HepG2 (cell line): ENCODE results near the gene KLHL21. TPM values are rescaled to one million over a fixed set of nuclear protein-coding genes. Genes with fewer than 3 reads are reported as not detected.

Experiments used
- MIER2 ChIP-seq: IDR thresholded peaks from 2 replicates; pipeline ENCODE4 v1.6.1; 2016; ENCODE audit warnings: missing biosample characterization, missing genetic modification reagents
- MZF1 ChIP-seq: sonication (generic); formaldehyde crosslinking; IDR thresholded peaks from 2 replicates; pipeline ENCODE4 v1.8.1; 2023; ENCODE audit warnings: mild to moderate bottlenecking, missing genetic modification reagents, borderline replicate concordance
- NFRKB ChIP-seq: fragments of 450-650 bp; IDR thresholded peaks from 2 replicates; pipeline ENCODE4 v1.6.1; 2017
- PRPF4 ChIP-seq: fragments of 200-400 bp; formaldehyde crosslinking; IDR thresholded peaks from 2 replicates; pipeline ENCODE4 v1.6.1; 2016; ENCODE audit warnings: low read length, low read depth; ENCODE audit not compliant: poor library complexity, severe bottlenecking
- RARA ChIP-seq: IDR thresholded peaks from 2 replicates; pipeline ENCODE4 v1.6.1; 2016; ENCODE audit warnings: missing genetic modification reagents, missing compliant biosample characterization
- ZNF121 ChIP-seq: sonication (generic); formaldehyde crosslinking; IDR thresholded peaks from 2 replicates; pipeline ENCODE4 v1.5.0; 2020; ENCODE audit warnings: mild to moderate bottlenecking, missing genetic modification reagents
- ZNF333 ChIP-seq: sonication (generic); formaldehyde crosslinking; IDR thresholded peaks from 2 replicates; pipeline ENCODE4 v1.4.0; 2020; ENCODE audit warnings: mild to moderate bottlenecking, missing genetic modification reagents, borderline replicate concordance
- ZNF484 ChIP-seq: sonication (generic); formaldehyde crosslinking; IDR thresholded peaks from 2 replicates; pipeline ENCODE4 v1.5.1; 2020; ENCODE audit warnings: mild to moderate bottlenecking, low read depth, missing genetic modification reagents, borderline replicate concordance
- ZNF513 ChIP-seq: sonication (generic); formaldehyde crosslinking; conservative IDR thresholded peaks from 2 replicates; pipeline ENCODE4 v1.5.0; 2020; ENCODE audit warnings: missing genetic modification reagents
- ZNF639 ChIP-seq: conservative IDR thresholded peaks from 2 replicates; pipeline ENCODE4 v1.6.1; 2018; ENCODE audit warnings: missing genetic modification reagents
- ZNF737 ChIP-seq: sonication (generic); formaldehyde crosslinking; IDR thresholded peaks from 2 replicates; pipeline ENCODE4 v1.5.0; 2020; ENCODE audit warnings: missing genetic modification reagents, mild to moderate bottlenecking, borderline replicate concordance
- ZNF749 ChIP-seq: sonication (generic); formaldehyde crosslinking; IDR thresholded peaks from 2 replicates; pipeline ENCODE4 v1.8.0; 2022; ENCODE audit warnings: mild to moderate bottlenecking, missing genetic modification reagents, moderate library complexity, borderline replicate concordance
- polyA plus RNA-seq, 8 experiments: library from polyadenylated mRNA; depleted of rRNA in 3 of 8; stranded (reverse) in 7 of 8; unstranded in 1 of 8; fragments of >200 nt; fragmentation: Illumina TruSeq in 4 of 8; extraction: Trizol in 4 of 8; gene quantifications; 2 replicates each; pipeline versions ENCODE4 v1.2.1 to v1.2.3, GENCODE V29; 2011 to 2016; ENCODE audit warnings: low read depth in 4 of 8, missing spikeins in 1 of 8, mixed read lengths in 1 of 8; ENCODE audit not compliant: insufficient read depth in 1 of 8
- total RNA-seq, 5 experiments: library from RNA; depleted of rRNA; stranded (reverse); fragments of >200 nt; fragmentation: Illumina TruSeq; extraction: Trizol; gene quantifications; 2 replicates each; pipeline ENCODE4 v1.2.3, GENCODE V29; 2016; ENCODE audit warnings: low read depth in 1 of 5
- TF ChIP-seq, protein P1 (sequence below): sonication (generic); formaldehyde crosslinking; IDR thresholded peaks from 2 replicates; pipeline ENCODE4 v1.8.0; 2022; ENCODE audit warnings: missing genetic modification reagents, mild to moderate bottlenecking, borderline replicate concordance
- TF ChIP-seq, protein P2 (sequence below): sonication (generic); formaldehyde crosslinking; IDR thresholded peaks from 2 replicates; pipeline ENCODE4 v1.4.0; 2020; ENCODE audit warnings: missing genetic modification reagents
- TF ChIP-seq, protein P3 (sequence below): sonication (generic); IDR thresholded peaks from 2 replicates; pipeline ENCODE4 v1.6.1; 2016; ENCODE audit warnings: low read depth, borderline replicate concordance

The KLHL21 gene
- total and polyA plus RNA-seq, 2 of the 13 experiments (the other 11 are each of a cell fraction or from before 2014, with no cell fraction given) = 14.8 to 25.0 TPM

DNA sequence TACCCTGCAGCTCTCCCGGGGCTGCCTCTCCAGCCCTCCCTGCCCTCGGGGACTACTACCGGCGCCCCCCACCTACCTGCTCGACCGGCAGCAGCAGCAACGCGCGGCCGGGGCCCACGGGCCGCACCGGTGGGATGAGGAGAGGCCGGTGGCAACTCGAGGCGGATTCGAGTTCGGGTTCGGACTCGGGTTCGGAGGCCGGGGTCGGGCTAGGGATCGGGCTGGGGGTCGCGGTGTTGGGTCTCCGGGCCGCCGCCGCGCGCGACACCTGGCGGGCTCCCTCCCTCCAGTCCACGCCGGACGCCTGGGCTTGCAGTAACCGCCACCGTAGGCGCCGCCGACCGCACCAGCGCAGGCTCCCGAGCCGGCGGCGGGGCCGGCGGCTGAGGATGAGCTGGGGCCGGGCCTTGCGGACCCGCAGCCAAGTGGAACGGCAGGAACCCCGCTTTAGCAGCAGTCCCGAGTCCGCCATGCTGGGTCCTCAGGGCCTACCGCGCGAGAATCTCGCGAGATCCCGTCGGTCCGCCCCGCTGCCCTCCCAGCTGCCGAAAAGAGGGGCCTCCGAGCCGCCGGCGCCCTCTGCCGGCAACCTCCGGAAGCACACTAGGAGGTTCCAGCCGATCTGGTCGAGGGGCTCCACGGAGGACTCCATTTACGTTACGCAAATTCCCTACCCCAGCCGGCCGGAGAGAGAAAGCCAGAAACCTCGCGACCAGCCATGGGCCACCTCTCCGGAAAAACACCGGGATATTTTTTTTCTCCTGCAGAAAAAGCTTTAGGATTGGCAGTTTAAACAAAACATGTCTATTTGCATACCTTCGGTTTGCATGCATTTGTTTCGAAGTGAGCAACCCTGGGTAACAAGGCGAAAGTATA lies 48.4 kb downstream of the KLHL21 start, which contains the start of gene NOL9 (continued):
- no peak for TF ChIP-seq NFRKB
- TF ChIP-seq, protein P1, sequence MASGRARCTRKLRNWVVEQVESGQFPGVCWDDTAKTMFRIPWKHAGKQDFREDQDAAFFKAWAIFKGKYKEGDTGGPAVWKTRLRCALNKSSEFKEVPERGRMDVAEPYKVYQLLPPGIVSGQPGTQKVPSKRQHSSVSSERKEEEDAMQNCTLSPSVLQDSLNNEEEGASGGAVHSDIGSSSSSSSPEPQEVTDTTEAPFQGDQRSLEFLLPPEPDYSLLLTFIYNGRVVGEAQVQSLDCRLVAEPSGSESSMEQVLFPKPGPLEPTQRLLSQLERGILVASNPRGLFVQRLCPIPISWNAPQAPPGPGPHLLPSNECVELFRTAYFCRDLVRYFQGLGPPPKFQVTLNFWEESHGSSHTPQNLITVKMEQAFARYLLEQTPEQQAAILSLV = no peak; the same call in 1 of the 2 replicates
- TF ChIP-seq MZF1 (CRISPR knock-in tag) = no peak
- no peak for TF ChIP-seq PRPF4
- no peak for TF ChIP-seq MIER2 (CRISPR knock-in tag)
- peak; percentile 21; the same call in 1 of the 2 replicates for TF ChIP-seq RARA (CRISPR knock-in tag)
- TF ChIP-seq ZNF333 (CRISPR knock-in tag) = peak; percentile 59; the same call in 1 of the 2 replicates
- TF ChIP-seq ZNF639 (CRISPR knock-in tag) = peak; percentile 69; the same call in 1 of the 2 replicates
- peak; percentile 58; the same call in 1 of the 2 replicates for TF ChIP-seq ZNF749
- TF ChIP-seq, protein P2, sequence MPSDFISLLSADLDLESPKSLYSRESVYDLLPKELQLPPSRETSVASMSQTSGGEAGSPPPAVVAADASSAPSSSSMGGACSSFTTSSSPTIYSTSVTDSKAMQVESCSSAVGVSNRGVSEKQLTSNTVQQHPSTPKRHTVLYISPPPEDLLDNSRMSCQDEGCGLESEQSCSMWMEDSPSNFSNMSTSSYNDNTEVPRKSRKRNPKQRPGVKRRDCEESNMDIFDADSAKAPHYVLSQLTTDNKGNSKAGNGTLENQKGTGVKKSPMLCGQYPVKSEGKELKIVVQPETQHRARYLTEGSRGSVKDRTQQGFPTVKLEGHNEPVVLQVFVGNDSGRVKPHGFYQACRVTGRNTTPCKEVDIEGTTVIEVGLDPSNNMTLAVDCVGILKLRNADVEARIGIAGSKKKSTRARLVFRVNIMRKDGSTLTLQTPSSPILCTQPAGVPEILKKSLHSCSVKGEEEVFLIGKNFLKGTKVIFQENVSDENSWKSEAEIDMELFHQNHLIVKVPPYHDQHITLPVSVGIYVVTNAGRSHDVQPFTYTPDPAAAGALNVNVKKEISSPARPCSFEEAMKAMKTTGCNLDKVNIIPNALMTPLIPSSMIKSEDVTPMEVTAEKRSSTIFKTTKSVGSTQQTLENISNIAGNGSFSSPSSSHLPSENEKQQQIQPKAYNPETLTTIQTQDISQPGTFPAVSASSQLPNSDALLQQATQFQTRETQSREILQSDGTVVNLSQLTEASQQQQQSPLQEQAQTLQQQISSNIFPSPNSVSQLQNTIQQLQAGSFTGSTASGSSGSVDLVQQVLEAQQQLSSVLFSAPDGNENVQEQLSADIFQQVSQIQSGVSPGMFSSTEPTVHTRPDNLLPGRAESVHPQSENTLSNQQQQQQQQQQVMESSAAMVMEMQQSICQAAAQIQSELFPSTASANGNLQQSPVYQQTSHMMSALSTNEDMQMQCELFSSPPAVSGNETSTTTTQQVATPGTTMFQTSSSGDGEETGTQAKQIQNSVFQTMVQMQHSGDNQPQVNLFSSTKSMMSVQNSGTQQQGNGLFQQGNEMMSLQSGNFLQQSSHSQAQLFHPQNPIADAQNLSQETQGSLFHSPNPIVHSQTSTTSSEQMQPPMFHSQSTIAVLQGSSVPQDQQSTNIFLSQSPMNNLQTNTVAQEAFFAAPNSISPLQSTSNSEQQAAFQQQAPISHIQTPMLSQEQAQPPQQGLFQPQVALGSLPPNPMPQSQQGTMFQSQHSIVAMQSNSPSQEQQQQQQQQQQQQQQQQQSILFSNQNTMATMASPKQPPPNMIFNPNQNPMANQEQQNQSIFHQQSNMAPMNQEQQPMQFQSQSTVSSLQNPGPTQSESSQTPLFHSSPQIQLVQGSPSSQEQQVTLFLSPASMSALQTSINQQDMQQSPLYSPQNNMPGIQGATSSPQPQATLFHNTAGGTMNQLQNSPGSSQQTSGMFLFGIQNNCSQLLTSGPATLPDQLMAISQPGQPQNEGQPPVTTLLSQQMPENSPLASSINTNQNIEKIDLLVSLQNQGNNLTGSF (CRISPR knock-in tag) = 0 out of 2 replicates have a peak, but pooled peaks have one; percentile 58
- TF ChIP-seq, protein P3, sequence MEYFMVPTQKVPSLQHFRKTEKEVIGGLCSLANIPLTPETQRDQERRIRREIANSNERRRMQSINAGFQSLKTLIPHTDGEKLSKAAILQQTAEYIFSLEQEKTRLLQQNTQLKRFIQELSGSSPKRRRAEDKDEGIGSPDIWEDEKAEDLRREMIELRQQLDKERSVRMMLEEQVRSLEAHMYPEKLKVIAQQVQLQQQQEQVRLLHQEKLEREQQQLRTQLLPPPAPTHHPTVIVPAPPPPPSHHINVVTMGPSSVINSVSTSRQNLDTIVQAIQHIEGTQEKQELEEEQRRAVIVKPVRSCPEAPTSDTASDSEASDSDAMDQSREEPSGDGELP = peak; percentile 88; the same call in 1 of the 2 replicates
- TF ChIP-seq ZNF121 (CRISPR knock-in tag) = no peak
- TF ChIP-seq ZNF737 = no peak
- no peak for TF ChIP-seq ZNF513
- TF ChIP-seq ZNF484 (CRISPR knock-in tag) = no peak
